Lung (tissue), 12 donors: Measurements from ENCODE around the gene CGNL1. TPM values are rescaled to one million over a fixed set of nuclear protein-coding genes. Genes with fewer than 3 reads are reported as not detected.

Source experiments
- ATAC-seq: fragments of 200-7000 bp; cut with Tn5 transposase; one replicate; pipeline ENCODE4 v1.9.1; 2020; ENCODE audit warnings: moderate number of reproducible peaks; ENCODE audit not compliant: insufficient read depth, low FRiP score
- DNase-seq, 3 donors: peaks; one replicate each; pipeline ENCODE4 v3.0.0-alpha.2; 2013 to 2017
- H3K27ac ChIP-seq, 2 donors: one replicate each; pipeline ENCODE4 v1.5.1; 2013; ENCODE audit warnings: mild to moderate bottlenecking in 2 of 2, moderate library complexity in 2 of 2, control low read depth in 1 of 2, inconsistent platforms in 1 of 2, low read depth in 1 of 2, low read length in 1 of 2
- H3K27me3 ChIP-seq, 3 donors: one replicate each; pipeline ENCODE4 v1.5.1; 2013; ENCODE audit warnings: low read length in 2 of 3; ENCODE audit not compliant: control insufficient read depth in 3 of 3, insufficient read depth in 3 of 3
- H3K36me3 ChIP-seq, 4 donors: one replicate each; pipeline ENCODE4 v1.5.1; 2013; ENCODE audit warnings: low read length in 4 of 4, mild to moderate bottlenecking in 1 of 4, moderate library complexity in 1 of 4; ENCODE audit not compliant: control insufficient read depth in 4 of 4, insufficient read depth in 4 of 4
- H3K4me1 ChIP-seq, 5 donors: one replicate each; pipeline ENCODE4 v1.5.1; 2013; ENCODE audit warnings: low read length in 5 of 5, mild to moderate bottlenecking in 2 of 5, moderate library complexity in 1 of 5; ENCODE audit not compliant: control insufficient read depth in 5 of 5, insufficient read depth in 5 of 5
- H3K4me3 ChIP-seq: one replicate; pipeline ENCODE4 v1.5.1; 2013; ENCODE audit warnings: mild to moderate bottlenecking, control low read depth, moderate library complexity
- H3K9ac ChIP-seq, 2 donors: one replicate each; pipeline ENCODE4 v1.5.1; 2013; ENCODE audit warnings: low read length in 2 of 2, control low read depth in 1 of 2; ENCODE audit not compliant: insufficient read depth in 1 of 2
- H3K9me3 ChIP-seq, 4 donors: one replicate each; pipeline ENCODE4 v1.5.1; 2013; ENCODE audit warnings: low read length in 3 of 4, mild to moderate bottlenecking in 1 of 4, moderate library complexity in 1 of 4; ENCODE audit not compliant: control insufficient read depth in 4 of 4, insufficient read depth in 3 of 4
- CTCF ChIP-seq: IDR thresholded peaks from 2 replicates; pipeline ENCODE4 v1.5.1; 2012; ENCODE audit warnings: mild to moderate bottlenecking; ENCODE audit errors: control extremely low read depth, extremely low read depth
- WGBS, 2 donors: extraction: QIAGEN DNeasy Blood & Tissue Kit; methylation state at CpG; one replicate each; pipeline ENCODE4 v1.1.7; 2013; 5-methylcytosine and 5-hydroxymethylcytosine counted together
- polyA plus RNA-seq, 2 donors: library from polyadenylated mRNA; stranded (reverse); fragments of 200-250 nt; gene quantifications; one replicate each; pipeline ENCODE4 v1.2.1, GENCODE V29; 2013
- total RNA-seq, 2 donors: library from RNA; depleted of rRNA in 1 of 2; stranded (reverse); fragments of >200 nt in 1 of 2; gene quantifications; one replicate each; pipeline ENCODE4 v1.2.1, GENCODE V29; 2014 to 2021
- donor health status: control.
- donor health status: control.
- donor health status: Bipolar disorder and iron deficiency.
- donor health status: healthy.
- donor health status: DM: yes; HTN: yes; CAD: no.

Gene CGNL1
- total and polyA plus RNA-seq, 4 donors = 9.0 to 42.5 (median 22.9) TPM

DNA sequence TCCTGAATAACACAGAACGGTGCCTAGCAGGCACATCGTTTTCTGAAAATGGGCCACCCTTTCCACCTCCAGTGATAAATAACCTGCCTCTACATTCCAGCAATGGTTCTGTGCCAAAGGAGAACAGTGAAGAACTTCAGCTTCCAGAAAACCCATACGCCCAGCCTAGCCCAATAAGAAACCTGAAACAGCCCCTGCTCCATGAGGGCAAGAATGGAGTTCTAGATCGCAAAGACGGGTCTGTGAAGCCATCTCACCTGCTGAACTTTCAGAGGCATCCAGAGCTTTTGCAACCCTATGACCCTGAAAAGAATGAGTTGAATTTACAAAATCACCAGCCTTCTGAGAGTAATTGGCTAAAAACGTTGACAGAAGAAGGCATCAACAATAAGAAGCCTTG is 61.9 kb downstream of the CGNL1 start:
- Histone ChIP-seq H3K27me3 (no peaks in the 10 kb centered on the region), H3K9ac (no peak overlapping the region), H3K9me3 (no peaks in the 10 kb centered on the region), H3K4me3 (no peak overlapping the region), H3K27ac (no peak overlapping the region), H3K36me3 (no peaks in the 10 kb centered on the region), H3K4me1 (peaks cover 0 to 5% (median 0%) of the 10 kb centered on the region in 5 donors)
- 94 to 98% methylated on average over 6 of the region's 6 CpGs for WGBS, 2 donors
- TF ChIP-seq CTCF = no peak
- ATAC-seq (no peak), DNase-seq (no peak)

GRCh38 chr15:57439128-57440027 is 63.1 kb downstream of the CGNL1 start:
- no peak for TF ChIP-seq CTCF
- DNase-seq = no peak
- H3K4me3 ChIP-seq = no peak overlapping the region

DNA sequence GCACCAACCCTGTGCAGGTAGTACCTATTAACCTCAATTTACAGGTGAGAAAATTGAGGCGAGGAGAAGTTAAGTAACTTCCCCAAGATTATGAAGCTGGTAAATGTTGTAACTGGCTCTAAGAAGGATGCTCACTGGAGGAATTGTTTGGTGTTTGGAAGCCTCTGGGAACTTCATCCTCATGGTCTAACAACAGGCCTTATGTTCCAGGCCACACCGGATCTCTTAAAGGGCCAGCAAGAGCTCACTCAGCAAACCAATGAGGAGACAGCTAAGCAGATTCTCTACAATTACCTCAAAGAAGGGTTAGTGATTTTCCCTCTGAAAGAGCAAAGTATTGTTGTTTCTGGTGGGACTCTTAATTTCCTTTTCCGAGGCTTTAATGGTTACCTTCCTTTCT is 63.9 kb downstream of the CGNL1 start:
- Histone ChIP-seq H3K27ac (no peak overlapping the region), H3K4me1 (peaks cover 0 to 7% (median 0%) of the 10 kb centered on the region in 5 donors), H3K9ac (no peak overlapping the region), H3K4me3 (no peak overlapping the region), H3K36me3 (peaks cover 0 to 4% (median 3%) of the 10 kb centered on the region in 4 donors), H3K27me3 (no peaks in the 10 kb centered on the region), H3K9me3 (no peaks in the 10 kb centered on the region)
- DNase-seq (no peak), ATAC-seq (no peak)
- no peak for TF ChIP-seq CTCF
- WGBS, 2 donors = 73 to 86% methylated on average over 3 of the region's 3 CpGs

More at GRCh38 chr15:57439128-57440027, 63.1 kb downstream of the CGNL1 start:
- Histone ChIP-seq H3K36me3 (peaks cover 0 to 4% (median 3%) of the 10 kb centered on the region in 4 donors), H3K9ac (no peak overlapping the region), H3K9me3 (no peaks in the 10 kb centered on the region), H3K27me3 (no peaks in the 10 kb centered on the region), H3K4me1 (peaks cover 0 to 5% (median 0%) of the 10 kb centered on the region in 5 donors), H3K27ac (no peak overlapping the region)
- WGBS, 2 donors = 91 to 94% methylated on average over 26 of the region's 26 CpGs
- no peak for ATAC-seq
